H1 (cell line): ENCODE measurements around the gene AMOTL2. TPM values are rescaled to one million over a fixed set of nuclear protein-coding genes. Genes with fewer than 3 reads are reported as not detected.

ENCODE experiments used
- CTCF ChIA-PET: fragments of 300-600 bp; sonication (Branson Sonifier 250); formaldehyde crosslinking; loops from one replicate; lab custom pipeline; 2021; ENCODE audit not compliant: partially characterized antibody; lab: Charles Lee
- POLR2A ChIA-PET: fragments of 300-600 bp; sonication (Branson Sonifier 250); formaldehyde crosslinking; loops from one replicate; lab custom pipeline; 2021; ENCODE audit warnings: inconsistent platforms; ENCODE audit not compliant: partially characterized antibody; lab: Charles Lee
- DNase-seq, 2 experiments: peaks; one replicate each; pipeline versions ENCODE4 v3.0.0 to v3.0.0-alpha.2; 2010 to 2022; ENCODE audit warnings: low spot score in 2 of 2, low read depth in 1 of 2, mixed read lengths in 1 of 2
- FAIRE-seq: peaks from 2 replicates; lab custom pipeline; 2011; peaks lifted over from hg19 to GRCh38; lab: Jason Lieb, UNC
- H2AFZ ChIP-seq: 2 replicates; pipeline ENCODE4 v1.8.1; 2012; ENCODE audit warnings: low read length, inconsistent platforms
- H2AK5ac ChIP-seq: 2 replicates; pipeline ENCODE4 v1.6.1; 2013; ENCODE audit warnings: low read depth, low read length
- H2BK120ac ChIP-seq: replicated peaks from 2 replicates; pipeline ENCODE3; 2013; ENCODE audit warnings: low read depth, low read length, inconsistent platforms
- H2BK12ac ChIP-seq: 2 replicates; pipeline ENCODE4 v1.6.1; 2013; ENCODE audit warnings: low read depth, low read length
- H2BK15ac ChIP-seq: 2 replicates; pipeline ENCODE4 v1.6.1; 2013; ENCODE audit warnings: low read length
- H2BK20ac ChIP-seq: 2 replicates; pipeline ENCODE4 v1.6.1; 2013; ENCODE audit warnings: low read length
- H2BK5ac ChIP-seq: 2 replicates; pipeline ENCODE4 v1.6.1; 2013; ENCODE audit warnings: low read depth, low read length
- H3K14ac ChIP-seq: 2 replicates; pipeline ENCODE4 v1.6.1; 2013; ENCODE audit warnings: inconsistent platforms; ENCODE audit not compliant: insufficient read length
- H3K18ac ChIP-seq: 2 replicates; pipeline ENCODE4 v1.6.1; 2013; ENCODE audit warnings: low read length; ENCODE audit errors: extremely low read depth
- H3K23ac ChIP-seq: 2 replicates; pipeline ENCODE4 v1.6.1; 2013; ENCODE audit warnings: inconsistent platforms; ENCODE audit not compliant: insufficient read length
- H3K23me2 ChIP-seq: 2 replicates; pipeline ENCODE4 v1.6.1; 2013; ENCODE audit warnings: low read depth, low read length
- H3K27ac ChIP-seq: 2 replicates; pipeline ENCODE4 v1.6.1; 2011; ENCODE audit warnings: low read depth, low read length, inconsistent platforms
- H3K27me3 ChIP-seq, 4 experiments: replicated peaks in 1 of 4; 1 replicate in 1 of 4; 2 replicates in 3 of 4; pipeline versions ENCODE4 v1.6.1 to v1.8.1; 2011 to 2013; ENCODE audit warnings: low read length in 3 of 4, mild to moderate bottlenecking in 3 of 4, inconsistent platforms in 2 of 4, mixed read lengths in 2 of 4, moderate library complexity in 1 of 4; ENCODE audit not compliant: control insufficient read depth in 3 of 4, insufficient read depth in 3 of 4; ENCODE audit errors: extremely low read depth in 1 of 4
- H3K36me3 ChIP-seq, 4 experiments: 2 replicates each; pipeline versions ENCODE4 v1.6.1 to v1.8.1; 2011 to 2013; ENCODE audit warnings: mild to moderate bottlenecking in 4 of 4, low read length in 3 of 4, moderate library complexity in 2 of 4, control low read depth in 1 of 4, inconsistent platforms in 1 of 4; ENCODE audit not compliant: insufficient read depth in 4 of 4, control insufficient read depth in 2 of 4
- H3K4ac ChIP-seq: replicated peaks from 2 replicates; pipeline ENCODE3; 2013; ENCODE audit warnings: low read length, low read depth, mixed read lengths, inconsistent platforms; ENCODE audit not compliant: insufficient read length
- H3K4me1 ChIP-seq, 4 experiments: replicated peaks in 1 of 4; 1 replicate in 1 of 4; 2 replicates in 3 of 4; pipeline versions ENCODE4 v1.6.1 to v1.8.1; 2011 to 2013; ENCODE audit warnings: low read length in 3 of 4, inconsistent platforms in 2 of 4, mixed read lengths in 1 of 4; ENCODE audit not compliant: insufficient read depth in 4 of 4, control insufficient read depth in 3 of 4
- H3K4me2 ChIP-seq, 2 experiments: 2 replicates each; pipeline versions ENCODE4 v1.6.1 to v1.8.1; 2011 to 2013; ENCODE audit warnings: low read depth in 2 of 2, low read length in 2 of 2, control low read depth in 1 of 2, inconsistent platforms in 1 of 2, mild to moderate bottlenecking in 1 of 2; ENCODE audit not compliant: insufficient read depth in 1 of 2
- H3K4me3 ChIP-seq, 4 experiments: fragments of 200-600, 300-600 bp in 1 of 4; sonication (generic), shearing (Covaris generic), sonication (Bioruptor Twin) in 1 of 4; 2 replicates each; pipeline versions ENCODE4 v1.5.1 to v1.8.1; 2011 to 2016; ENCODE audit warnings: low read length in 4 of 4, low read depth in 3 of 4, control low read depth in 2 of 4, inconsistent platforms in 2 of 4, mild to moderate bottlenecking in 2 of 4, mixed read lengths in 1 of 4, moderate library complexity in 1 of 4; ENCODE audit not compliant: insufficient read depth in 2 of 4; ENCODE audit errors: extremely low read depth in 1 of 4
- H3K56ac ChIP-seq: replicated peaks from 2 replicates; pipeline ENCODE3; 2013; ENCODE audit warnings: low read depth, mild to moderate bottlenecking, mixed read lengths, low read length, inconsistent platforms; ENCODE audit not compliant: insufficient read length
- H3K79me1 ChIP-seq: 2 replicates; pipeline ENCODE4 v1.6.1; 2013; ENCODE audit warnings: low read depth, low read length, control low read depth
- H3K79me2 ChIP-seq, 2 experiments: 2 replicates each; pipeline versions ENCODE4 v1.6.1 to v1.8.1; 2012 to 2013; ENCODE audit warnings: low read length in 2 of 2, mild to moderate bottlenecking in 2 of 2, inconsistent platforms in 1 of 2; ENCODE audit not compliant: insufficient read depth in 2 of 2, control insufficient read depth in 1 of 2
- H3K9ac ChIP-seq, 4 experiments: replicated peaks in 1 of 4; 1 replicate in 1 of 4; 2 replicates in 3 of 4; pipeline versions ENCODE4 v1.6.1 to v1.8.1; 2011 to 2013; ENCODE audit warnings: low read depth in 3 of 4, low read length in 3 of 4, control low read depth in 2 of 4, mild to moderate bottlenecking in 2 of 4, moderate library complexity in 2 of 4, inconsistent platforms in 1 of 4; ENCODE audit errors: extremely low read depth in 1 of 4
- H3K9me3 ChIP-seq, 2 experiments: 2 replicates each; pipeline versions ENCODE4 v1.6.1 to v1.8.1; 2012 to 2013; ENCODE audit warnings: mild to moderate bottlenecking in 2 of 2, moderate library complexity in 2 of 2, control low read depth in 1 of 2, inconsistent platforms in 1 of 2, low read depth in 1 of 2, low read length in 1 of 2, mixed read lengths in 1 of 2; ENCODE audit not compliant: insufficient read depth in 2 of 2
- H4K20me1 ChIP-seq, 2 experiments: replicated peaks in 1 of 2; 2 replicates each; pipeline versions ENCODE3 to v1.8.1; 2011 to 2013; ENCODE audit warnings: inconsistent platforms in 2 of 2, low read length in 2 of 2, mild to moderate bottlenecking in 1 of 2; ENCODE audit not compliant: insufficient read depth in 2 of 2, control insufficient read depth in 1 of 2
- H4K5ac ChIP-seq: 2 replicates; pipeline ENCODE4 v1.6.1; 2013; ENCODE audit warnings: low read length, low read depth, mixed read lengths, inconsistent platforms; ENCODE audit not compliant: insufficient read length
- H4K8ac ChIP-seq: 2 replicates; pipeline ENCODE4 v1.8.0; 2013; ENCODE audit warnings: mild to moderate bottlenecking, moderate library complexity, low read length, inconsistent platforms; ENCODE audit not compliant: insufficient read depth; ENCODE audit errors: extremely low read depth
- H4K91ac ChIP-seq: replicated peaks from 2 replicates; pipeline ENCODE3; 2013; ENCODE audit warnings: low read length, mixed read lengths, inconsistent platforms; ENCODE audit not compliant: insufficient read length
- CBX5 ChIP-seq: fragments of 300-800, 300-1000 bp; sonication (generic); IDR thresholded peaks from 2 replicates; pipeline ENCODE4 v1.7.1; 2016; ENCODE audit warnings: antibody characterized with exemption, low read length, low read depth
- CEBPB ChIP-seq: IDR thresholded peaks from 2 replicates; pipeline ENCODE4 v1.6.1; 2012; ENCODE audit warnings: low read depth, low read length
- CREB1 ChIP-seq: IDR thresholded peaks from 2 replicates; pipeline ENCODE4 v1.6.1; 2012; ENCODE audit warnings: inconsistent platforms
- FOSL1 ChIP-seq: IDR thresholded peaks from 2 replicates; pipeline ENCODE4 v1.6.1; 2011; ENCODE audit warnings: mild to moderate bottlenecking, low read depth, low read length, moderate library complexity; ENCODE audit not compliant: insufficient read depth
- HDAC2 ChIP-seq, 2 experiments: fragments of 300-600 bp in 1 of 2; sonication (generic) in 1 of 2; IDR thresholded peaks; 2 replicates each; pipeline ENCODE4 v1.6.1; 2011 to 2012; ENCODE audit warnings: low read depth in 2 of 2, low read length in 2 of 2, mild to moderate bottlenecking in 2 of 2, moderate library complexity in 2 of 2, borderline replicate concordance in 1 of 2, inconsistent platforms in 1 of 2
- HDAC6 ChIP-seq: IDR thresholded peaks from one replicate; pipeline ENCODE4 v1.7.1; 2012; ENCODE audit warnings: low read depth, mild to moderate bottlenecking, inconsistent platforms, low read length, moderate library complexity
- JUND ChIP-seq: IDR thresholded peaks from 2 replicates; pipeline ENCODE4 v1.6.1; 2011; ENCODE audit warnings: mild to moderate bottlenecking, improper control_type of control experiment, low read length
- KDM1A ChIP-seq: fragments of 200-600, 300-600 bp; sonication (generic); IDR thresholded peaks from 2 replicates; pipeline ENCODE4 v1.7.1; 2016; ENCODE audit warnings: mild to moderate bottlenecking, low read length, borderline replicate concordance
- MAFK ChIP-seq: IDR thresholded peaks from 2 replicates; pipeline ENCODE4 v1.6.1; 2012; ENCODE audit warnings: low read depth, mild to moderate bottlenecking, improper control_type of control experiment, low read length
- RXRA ChIP-seq: IDR thresholded peaks from 2 replicates; pipeline ENCODE4 v1.6.1; 2011; ENCODE audit warnings: low read depth, mild to moderate bottlenecking, low read length, moderate library complexity; ENCODE audit not compliant: insufficient read depth
- SIRT6 ChIP-seq: IDR thresholded peaks from one replicate; pipeline ENCODE4 v1.7.1; 2012; ENCODE audit warnings: low read length, inconsistent platforms
- SP1 ChIP-seq: IDR thresholded peaks from 2 replicates; pipeline ENCODE4 v1.6.1; 2011; ENCODE audit warnings: low read depth, low read length
- SP2 ChIP-seq: IDR thresholded peaks from 2 replicates; pipeline ENCODE4 v1.6.1; 2012; ENCODE audit warnings: mild to moderate bottlenecking, low read length, inconsistent platforms
- SP4 ChIP-seq: IDR thresholded peaks from 2 replicates; pipeline ENCODE4 v1.6.1; 2012; ENCODE audit warnings: low read length, inconsistent platforms
- TBP ChIP-seq: IDR thresholded peaks from 2 replicates; pipeline ENCODE4 v1.6.1; 2011; ENCODE audit warnings: low read depth, low read length, improper control_type of control experiment
- TCF12 ChIP-seq: IDR thresholded peaks from 2 replicates; pipeline ENCODE4 v1.6.1; 2011; ENCODE audit warnings: low read depth, mild to moderate bottlenecking, low read length
- WGBS, 2 experiments: shearing (Covaris generic) in 1 of 2; methylation state at CpG; one replicate each; pipeline versions ENCODE4 v1.1.6 to v1.1.7; 2013 to 2015; ENCODE audit warnings: low lambda C conversion rate in 2 of 2, mixed read lengths in 2 of 2, inconsistent platforms in 1 of 2, low coverage in 1 of 2, missing lambda C conversion rate in 1 of 2; ENCODE audit not compliant: insufficient replicate concordance in 2 of 2, insufficient coverage in 1 of 2, insufficient read length in 1 of 2; ENCODE audit errors: extremely low coverage in 1 of 2, missing lambda C conversion rate in 1 of 2; 5-methylcytosine and 5-hydroxymethylcytosine counted together
- polyA plus RNA-seq, 7 experiments: library from polyadenylated mRNA; depleted of rRNA in 3 of 7; stranded (reverse) in 5 of 7; unstranded in 2 of 7; fragments of >200 nt in 5 of 7; fragments of 200-250 nt in 2 of 7; gene quantifications; 1 replicate in 5 of 7; 2 replicates in 1 of 7; 4 replicates in 1 of 7; pipeline versions ENCODE4 v1.2.1 to v1.2.3, GENCODE V29; 2011 to 2013; ENCODE audit warnings: missing spikeins in 2 of 7, mixed read lengths in 2 of 7
- total RNA-seq: library from RNA; stranded (reverse); fragmentation: NEBNext Ultra II Directional; extraction: Animal tissue kit (Norgen Biotek cat#: 25700); gene quantifications from 2 replicates; pipeline ENCODE4 v1.2.1, GENCODE V29; 2021

Gene AMOTL2
- total and polyA plus RNA-seq, 2 of the 8 experiments (the other 6 are each of a cell fraction or from before 2014, with no cell fraction given) = 19.0 to 63.7 TPM

GRCh38 chr3:134355416-134355815 lies 18.8 kb downstream of the AMOTL2 start:
- H3K4ac ChIP-seq = no peak overlapping the region
- H3K79me2 ChIP-seq = no peaks in the 10 kb centered on the region
- no peak overlapping the region for H2BK15ac ChIP-seq
- H4K91ac ChIP-seq = no peak overlapping the region
- DNase-seq = no peak
- H3K4me3 ChIP-seq = no peak overlapping the region
- no peak overlapping the region for H3K27ac ChIP-seq
- H2BK12ac ChIP-seq = no peak overlapping the region
- no peak overlapping the region for H3K23ac ChIP-seq
- no peak overlapping the region for H2BK20ac ChIP-seq
- H3K4me1 ChIP-seq = peaks cover 0 to 15% (median 5%) of the 10 kb centered on the region in 4 experiments; a peak in 5 of 7 replicates
- no peak overlapping the region for H4K5ac ChIP-seq
- no peak overlapping the region; the same call in 1 of the 2 replicates for H2AK5ac ChIP-seq
- no peak overlapping the region for H2AFZ ChIP-seq
- FAIRE-seq = no peak
- 80% methylated on average over 5 of the region's 5 CpGs; no CpG with 5 or more reads in 1 of the 2 experiments for WGBS, 2 experiments
- ChIA-PET CTCF (interaction anchor here (1.1 to 5.8 kb wide), 8 partner anchors 8 to 143 kb away, joined by 3 to 32 read pairs (median 13); no protein-coding TSS in a partner anchor), POLR2A (interaction anchor here (1.3 to 45.2 kb wide), 4 partner anchors 9 to 99 kb away, joined by 3 to 1731 read pairs (median 1268); partner anchors contain the start of gene AMOTL2)
- H3K79me1 ChIP-seq = peaks cover 2% of the 10 kb centered on the region; the same call in 1 of the 2 replicates
- no peak overlapping the region for H2BK5ac ChIP-seq
- no peak overlapping the region for H3K18ac ChIP-seq
- H3K56ac ChIP-seq = no peak overlapping the region
- no peak overlapping the region for H3K9ac ChIP-seq
- no peaks in the 10 kb centered on the region for H3K27me3 ChIP-seq
- no peak overlapping the region for H3K4me2 ChIP-seq
- no peaks in the 10 kb centered on the region for H3K9me3 ChIP-seq
- H4K20me1 ChIP-seq = peaks cover 1 to 13% of the 10 kb centered on the region in 2 experiments
- H3K36me3 ChIP-seq = peaks cover 33 to 64% (median 48%) of the 10 kb centered on the region in 4 experiments
- H3K23me2 ChIP-seq = no peaks in the 10 kb centered on the region
- no peak overlapping the region for H4K8ac ChIP-seq
- no peak overlapping the region for H2BK120ac ChIP-seq
- no peak overlapping the region for H3K14ac ChIP-seq
- TF ChIP-seq TCF12 (no peak), SIRT6 (no peak), SP1 (no peak), HDAC6 (no peak), MAFK (no peak), CREB1 (no peak), KDM1A (no peak), FOSL1 (no peak), JUND (no peak), SP2 (no peak), HDAC2 (IDR thresholded peaks at IDR 0.05; ENCODE audit: borderline replicate concordance in 1 of 2, low read depth in 2 of 2, low read length in 2 of 2) (no peak), RXRA (no peak), SP4 (no peak), TBP (no peak), CEBPB (no peak), CBX5 (no peak)
